DND-41 (cell line): ENCODE data around the gene C3orf38.

ENCODE experiments used
- ATAC-seq: fragments of 200-7000 bp; cut with Tn5 transposase; 3 replicates; pipeline ENCODE4 v1.9.1; 2021; ENCODE audit warnings: low read depth; ENCODE audit not compliant: insufficient read depth
- DNase-seq: peaks from one replicate; pipeline ENCODE4 v3.0.0-alpha.2; 2020
- H2AFZ ChIP-seq: 2 replicates; pipeline ENCODE4 v1.6.0; 2012; ENCODE audit warnings: low read depth, low read length
- H3K27ac ChIP-seq: 2 replicates; pipeline ENCODE4 v1.5.1; 2012; ENCODE audit warnings: low read length, inconsistent platforms
- H3K27me3 ChIP-seq: fragments of 200-600 bp; sonication (generic); 2 replicates; pipeline ENCODE4 v1.6.0; 2012; ENCODE audit warnings: low read length, mild to moderate bottlenecking, inconsistent platforms; ENCODE audit not compliant: insufficient read depth, poor library complexity
- H3K36me3 ChIP-seq: 2 replicates; pipeline ENCODE4 v1.5.1; 2012; ENCODE audit warnings: low read length, inconsistent platforms; ENCODE audit not compliant: insufficient read depth
- H3K4me1 ChIP-seq: 2 replicates; pipeline ENCODE4 v1.5.1; 2012; ENCODE audit warnings: mild to moderate bottlenecking, low read length; ENCODE audit not compliant: insufficient read depth
- H3K4me2 ChIP-seq: 2 replicates; pipeline ENCODE4 v1.6.0; 2012; ENCODE audit warnings: mild to moderate bottlenecking, moderate library complexity, low read length, inconsistent platforms; ENCODE audit not compliant: insufficient read depth
- H3K4me3 ChIP-seq, 2 experiments: fragments of 200-600 bp in 1 of 2; shearing (Covaris generic) in 1 of 2; 2 replicates each; pipeline ENCODE4 v1.5.1; 2012 to 2016; ENCODE audit warnings: inconsistent platforms in 2 of 2, low read length in 2 of 2, mild to moderate bottlenecking in 2 of 2, low read depth in 1 of 2, moderate library complexity in 1 of 2
- H3K79me2 ChIP-seq: 2 replicates; pipeline ENCODE4 v1.6.0; 2012; ENCODE audit warnings: low read length, inconsistent platforms; ENCODE audit not compliant: insufficient read depth
- H3K9ac ChIP-seq: 2 replicates; pipeline ENCODE4 v1.6.0; 2012; ENCODE audit warnings: low read depth, mild to moderate bottlenecking, inconsistent platforms, low read length, moderate library complexity
- H3K9me3 ChIP-seq: 2 replicates; pipeline ENCODE4 v1.5.1; 2012; ENCODE audit warnings: low read length, moderate library complexity, mild to moderate bottlenecking, inconsistent platforms; ENCODE audit not compliant: insufficient read depth, severe bottlenecking
- H4K20me1 ChIP-seq: 2 replicates; pipeline ENCODE4 v1.6.0; 2012; ENCODE audit warnings: low read length; ENCODE audit not compliant: insufficient read depth
- EZH2 ChIP-seq: IDR thresholded peaks from 3 replicates; pipeline ENCODE4 v1.6.1; 2012; ENCODE audit warnings: borderline replicate concordance, low read depth, mild to moderate bottlenecking, moderate library complexity, low read length, inconsistent platforms; ENCODE audit not compliant: severe bottlenecking
- TF ChIP-seq, protein P1 (sequence below): IDR thresholded peaks from 2 replicates; pipeline ENCODE4 v1.5.1; 2012; ENCODE audit warnings: borderline replicate concordance, low read length, moderate library complexity, mild to moderate bottlenecking; ENCODE audit not compliant: poor library complexity, severe bottlenecking; ENCODE audit errors: extremely low read depth

C3orf38 gene

DNA sequence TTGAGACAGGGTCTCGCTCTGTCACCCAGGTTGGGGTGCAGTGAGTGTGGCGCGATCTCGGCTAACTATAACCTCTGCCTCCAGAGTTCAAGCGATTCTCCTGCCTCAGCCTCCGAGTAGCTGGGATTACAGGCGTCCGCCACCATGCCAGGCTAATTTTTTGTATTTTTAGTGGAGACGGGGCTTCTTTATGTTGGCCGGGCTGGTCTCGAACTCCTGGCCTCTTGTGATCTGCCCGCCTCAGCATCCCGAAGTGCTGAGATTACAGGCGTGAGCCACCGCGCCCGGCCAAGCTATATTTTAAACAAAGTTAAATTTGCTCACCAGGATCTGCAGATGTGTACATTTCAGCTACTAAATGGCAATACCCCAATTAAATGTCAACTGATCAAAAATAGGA, 1.1 kb upstream of the C3orf38 start:
- DNase-seq (no peak), ATAC-seq (no peak)
- Histone ChIP-seq H2AFZ (peak overlapping the region; percentile 98), H3K4me1 (peaks cover 42% of the 10 kb centered on the region), H4K20me1 (peaks cover 13% of the 10 kb centered on the region), H3K79me2 (peaks cover 81% of the 10 kb centered on the region), H3K9ac (peak overlapping the region; percentile 94), H3K36me3 (peaks cover 10% of the 10 kb centered on the region), H3K9me3 (no peaks in the 10 kb centered on the region), H3K27me3 (no peaks in the 10 kb centered on the region), H3K4me2 (peak overlapping the region; percentile 63), H3K4me3 (peak overlapping the region; percentile 92 to 99; a peak in 3 of 4 replicates), H3K27ac (peak overlapping the region; percentile 90)
- TF ChIP-seq, protein P1, sequence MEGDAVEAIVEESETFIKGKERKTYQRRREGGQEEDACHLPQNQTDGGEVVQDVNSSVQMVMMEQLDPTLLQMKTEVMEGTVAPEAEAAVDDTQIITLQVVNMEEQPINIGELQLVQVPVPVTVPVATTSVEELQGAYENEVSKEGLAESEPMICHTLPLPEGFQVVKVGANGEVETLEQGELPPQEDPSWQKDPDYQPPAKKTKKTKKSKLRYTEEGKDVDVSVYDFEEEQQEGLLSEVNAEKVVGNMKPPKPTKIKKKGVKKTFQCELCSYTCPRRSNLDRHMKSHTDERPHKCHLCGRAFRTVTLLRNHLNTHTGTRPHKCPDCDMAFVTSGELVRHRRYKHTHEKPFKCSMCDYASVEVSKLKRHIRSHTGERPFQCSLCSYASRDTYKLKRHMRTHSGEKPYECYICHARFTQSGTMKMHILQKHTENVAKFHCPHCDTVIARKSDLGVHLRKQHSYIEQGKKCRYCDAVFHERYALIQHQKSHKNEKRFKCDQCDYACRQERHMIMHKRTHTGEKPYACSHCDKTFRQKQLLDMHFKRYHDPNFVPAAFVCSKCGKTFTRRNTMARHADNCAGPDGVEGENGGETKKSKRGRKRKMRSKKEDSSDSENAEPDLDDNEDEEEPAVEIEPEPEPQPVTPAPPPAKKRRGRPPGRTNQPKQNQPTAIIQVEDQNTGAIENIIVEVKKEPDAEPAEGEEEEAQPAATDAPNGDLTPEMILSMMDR = no peak
- TF ChIP-seq EZH2 = no peak

DNA sequence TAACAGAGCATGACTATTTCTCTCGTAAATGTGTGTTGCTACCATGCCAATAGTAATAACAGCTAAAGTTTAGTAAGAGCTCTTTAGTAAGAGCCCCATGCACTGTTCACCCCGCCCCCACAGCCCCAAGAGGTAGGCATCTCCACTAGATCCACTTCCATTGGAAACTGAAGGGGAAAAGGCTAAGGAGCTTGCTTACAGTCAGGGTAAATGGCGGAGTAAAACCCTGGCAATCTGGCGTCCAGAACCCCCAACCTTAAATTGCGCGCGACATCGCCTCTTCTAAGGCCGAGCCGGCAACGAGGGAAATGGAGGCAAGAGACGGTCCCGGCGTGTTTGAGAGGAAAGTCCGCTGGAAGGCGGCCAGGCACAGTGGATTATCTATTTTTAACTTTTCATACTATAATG, 654 bp upstream of the C3orf38 start:
- no peaks in the 10 kb centered on the region for H3K9me3 ChIP-seq
- H3K4me2 ChIP-seq = peak overlapping the region; percentile 63
- peak overlapping the region; percentile 90 for H3K27ac ChIP-seq
- peak; percentile 43 for ATAC-seq
- H3K36me3 ChIP-seq = peaks cover 15% of the 10 kb centered on the region
- H3K79me2 ChIP-seq = peaks cover 86% of the 10 kb centered on the region
- H4K20me1 ChIP-seq = peaks cover 13% of the 10 kb centered on the region
- TF ChIP-seq, protein P1 = no peak
- TF ChIP-seq EZH2 = no peak
- no peaks in the 10 kb centered on the region for H3K27me3 ChIP-seq
- H3K4me1 ChIP-seq = peaks cover 42% of the 10 kb centered on the region
- peak overlapping the region; percentile 92 to 99 for H3K4me3 ChIP-seq
- DNase-seq = no peak
- peak overlapping the region; percentile 98 for H2AFZ ChIP-seq
- peak overlapping the region; percentile 94 for H3K9ac ChIP-seq

DNA sequence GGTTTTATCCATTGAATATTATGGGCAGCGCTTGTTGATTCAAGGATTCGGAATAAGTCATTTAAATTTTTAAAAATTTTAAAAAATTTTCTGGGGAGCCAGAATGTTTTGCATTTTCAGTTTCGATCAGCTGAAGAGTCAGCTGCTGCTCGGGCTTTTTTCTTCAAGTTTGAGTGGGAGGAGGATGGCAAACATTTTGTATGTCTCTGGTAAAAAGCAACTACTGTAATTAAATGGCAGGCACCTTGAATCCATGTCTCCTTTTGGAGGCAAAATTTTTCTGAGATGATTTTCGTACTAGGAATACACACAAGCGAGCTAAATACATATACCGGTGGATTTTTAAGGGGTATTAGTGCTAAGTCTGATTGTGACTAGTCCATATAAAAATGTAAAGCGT, 612 bp downstream of the C3orf38 start:
- Histone ChIP-seq H3K27me3 (no peaks in the 10 kb centered on the region), H3K4me3 (peak overlapping the region; percentile 92 to 99), H3K4me1 (peaks cover 50% of the 10 kb centered on the region), H3K9ac (peak overlapping the region; percentile 94), H3K9me3 (no peaks in the 10 kb centered on the region), H3K79me2 (peaks cover 92% of the 10 kb centered on the region), H3K27ac (peak overlapping the region; percentile 90), H4K20me1 (peaks cover 13% of the 10 kb centered on the region), H2AFZ (peak overlapping the region; percentile 98), H3K36me3 (peaks cover 26% of the 10 kb centered on the region), H3K4me2 (peak overlapping the region; percentile 63)
- no peak for TF ChIP-seq EZH2
- TF ChIP-seq, protein P1 = no peak
- ATAC-seq (no peak), DNase-seq (no peak)

DNA sequence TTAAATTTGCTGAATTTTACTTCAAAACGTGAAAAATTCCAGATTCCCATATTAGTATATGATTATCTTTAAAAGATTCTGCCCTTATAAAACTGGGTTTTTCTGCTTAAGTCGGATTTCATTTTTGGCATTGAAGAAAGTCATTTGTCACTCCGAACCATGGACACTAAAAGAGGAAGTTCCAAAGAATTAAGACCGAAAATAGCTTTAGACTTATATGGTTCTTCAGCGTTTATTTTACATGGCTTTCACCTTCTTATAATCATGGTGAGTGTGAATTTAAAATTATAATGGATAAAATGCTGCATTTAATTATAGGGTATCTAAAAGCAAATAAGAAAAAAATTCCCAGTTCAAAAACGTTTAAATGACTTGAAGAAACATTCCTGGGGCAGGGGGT, 1.0 kb downstream of the C3orf38 start:
- TF ChIP-seq EZH2 = no peak
- TF ChIP-seq, protein P1 = no peak
- H4K20me1 ChIP-seq = peaks cover 13% of the 10 kb centered on the region
- H3K36me3 ChIP-seq = peaks cover 31% of the 10 kb centered on the region
- no peaks in the 10 kb centered on the region for H3K9me3 ChIP-seq
- H3K79me2 ChIP-seq = peaks cover 93% of the 10 kb centered on the region
- peak overlapping the region; percentile 90 for H3K27ac ChIP-seq
- peaks cover 50% of the 10 kb centered on the region for H3K4me1 ChIP-seq
- H3K9ac ChIP-seq = peak overlapping the region; percentile 94
- ATAC-seq (no peak), DNase-seq (no peak)
- H3K4me2 ChIP-seq = peak overlapping the region; percentile 63
- peak overlapping the region; percentile 98 for H2AFZ ChIP-seq
- peak overlapping the region; percentile 92 to 99 for H3K4me3 ChIP-seq
- H3K27me3 ChIP-seq = no peaks in the 10 kb centered on the region
